Hippocampal formation (tissue), 2 donors: ENCODE measurements around the gene EXOC3L1.

Experiments
- DNase-seq, 2 donors: peaks; one replicate each; lab custom pipeline; 2025; lab: John Stamatoyannopoulos, UW

Gene EXOC3L1

GRCh38 chr16:67199011-67199807 is 9.3 kb upstream of the EXOC3L1 start, which contains the start of gene ELMO3:
Gene ELMO3, plus strand, starts transcription at chr16:67199131. Its CDS starts 196 bp downstream, at chr16:67199327.
- no peak for DNase-seq

- DNase-seq: peak; percentile 17 to 49
Measured at GRCh38 chr16:67198238-67198734, 8.3 kb upstream of the EXOC3L1 start.

DNA sequence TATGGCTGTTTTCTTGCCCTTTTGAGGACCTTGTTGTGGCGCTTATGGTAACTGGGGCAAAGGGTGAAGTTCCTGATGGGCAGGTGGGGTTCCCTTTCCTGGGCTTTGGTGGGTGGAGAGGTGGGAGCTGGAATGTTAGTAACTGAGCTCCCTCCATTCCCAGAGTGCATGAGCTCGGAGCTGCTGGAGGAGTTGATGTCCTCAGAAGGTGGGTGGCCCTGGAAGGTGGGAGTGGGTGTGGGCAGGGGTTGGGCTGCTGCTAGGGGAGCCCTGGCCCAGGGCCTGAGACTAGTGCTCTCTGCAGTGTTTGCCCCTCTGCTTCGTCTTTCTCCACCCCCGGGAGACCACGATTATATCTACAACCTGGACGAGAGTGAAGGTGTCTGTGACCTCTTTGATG is 7.8 kb upstream of the EXOC3L1 start:
- DNase-seq: no peak

- no peak for DNase-seq
Measured at GRCh38 chr16:67196881-67197280, 6.9 kb upstream of the EXOC3L1 start.

- DNase-seq: no peak
Measured at GRCh38 chr16:67195676-67196075, 5.7 kb upstream of the EXOC3L1 start.

DNA sequence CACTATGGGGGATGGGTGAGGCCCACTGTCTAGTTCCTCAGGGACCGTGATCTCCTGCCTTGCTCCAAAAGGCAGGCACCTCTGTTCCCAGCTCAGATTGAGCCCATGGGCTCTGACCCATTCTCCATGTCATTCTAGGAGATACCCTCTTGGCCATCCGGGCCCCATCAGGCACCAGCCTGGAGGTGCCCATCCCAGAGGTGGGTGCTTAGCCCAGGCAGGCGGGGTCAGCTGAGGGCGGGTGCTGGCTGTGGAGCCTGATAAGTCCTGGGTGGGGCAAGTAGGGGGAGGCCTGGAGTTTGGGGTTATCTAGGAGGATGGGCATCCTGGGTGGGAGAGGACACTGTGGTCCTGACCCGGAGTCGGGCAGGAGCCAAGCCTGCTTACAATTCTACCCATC is 4.3 kb upstream of the EXOC3L1 start:
- no peak for DNase-seq

DNA sequence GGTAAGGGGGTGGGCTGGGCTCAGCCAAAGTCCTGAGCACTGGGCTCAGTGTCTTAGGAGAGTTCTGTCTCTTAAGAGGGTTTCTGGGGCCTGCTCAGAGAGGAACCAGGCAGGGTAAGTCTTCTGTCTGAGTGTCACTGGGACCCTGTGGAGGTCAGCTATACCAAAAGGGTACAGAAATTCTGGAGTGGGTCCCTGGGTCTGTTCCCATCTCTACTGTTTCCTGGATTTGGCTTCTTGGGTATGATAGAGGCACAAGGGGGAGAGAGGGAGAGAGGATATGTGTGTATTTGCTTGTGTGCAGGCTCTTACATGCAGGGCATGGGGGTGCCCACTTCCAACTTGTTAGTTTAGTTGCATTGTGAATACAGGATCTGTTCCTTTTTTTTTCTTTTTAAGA is 3.6 kb upstream of the EXOC3L1 start:
- no peak for DNase-seq

- no peak for DNase-seq
Measured at GRCh38 chr16:67192781-67193361, 2.9 kb upstream of the EXOC3L1 start.

DNA sequence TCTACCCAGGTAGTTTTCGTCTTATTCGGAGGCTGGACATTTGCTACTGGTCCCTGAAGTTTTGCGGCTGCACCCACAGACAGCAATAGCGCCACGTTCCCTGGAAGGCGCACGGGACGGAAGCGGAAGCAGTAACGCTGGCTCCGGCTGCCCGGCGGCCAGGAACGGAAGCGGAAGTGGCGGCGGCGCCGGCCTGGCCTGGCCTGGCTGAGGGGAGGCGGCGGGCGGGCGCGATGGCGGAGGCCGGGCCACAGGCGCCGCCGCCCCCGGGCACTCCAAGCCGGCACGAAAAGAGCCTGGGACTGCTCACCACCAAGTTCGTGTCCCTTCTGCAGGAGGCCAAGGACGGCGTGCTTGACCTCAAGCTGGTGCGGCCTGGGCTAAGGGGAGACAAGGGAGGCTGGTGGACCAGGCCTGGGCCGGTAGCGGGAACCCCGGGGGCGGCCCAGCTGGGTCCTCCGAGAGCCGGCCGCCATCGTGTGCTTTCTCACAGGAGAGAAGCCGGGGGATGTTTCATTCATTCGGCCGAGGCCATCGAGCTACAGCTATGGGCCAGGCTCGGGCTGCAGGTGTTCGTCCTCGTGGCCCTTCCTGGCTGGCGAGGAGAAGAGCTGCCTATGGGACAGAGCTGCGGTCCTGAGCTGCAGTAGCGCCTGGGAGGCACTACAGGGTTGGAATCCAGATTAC is 2.2 kb upstream of the EXOC3L1 start, which contains the start of gene E2F4:
E2F4 (plus strand) TSS at position 161 of the 687 bp plus-strand sequence; CDS start at position 234, 73 bp downstream.
- peak; percentile 90 to 95 for DNase-seq

DNA sequence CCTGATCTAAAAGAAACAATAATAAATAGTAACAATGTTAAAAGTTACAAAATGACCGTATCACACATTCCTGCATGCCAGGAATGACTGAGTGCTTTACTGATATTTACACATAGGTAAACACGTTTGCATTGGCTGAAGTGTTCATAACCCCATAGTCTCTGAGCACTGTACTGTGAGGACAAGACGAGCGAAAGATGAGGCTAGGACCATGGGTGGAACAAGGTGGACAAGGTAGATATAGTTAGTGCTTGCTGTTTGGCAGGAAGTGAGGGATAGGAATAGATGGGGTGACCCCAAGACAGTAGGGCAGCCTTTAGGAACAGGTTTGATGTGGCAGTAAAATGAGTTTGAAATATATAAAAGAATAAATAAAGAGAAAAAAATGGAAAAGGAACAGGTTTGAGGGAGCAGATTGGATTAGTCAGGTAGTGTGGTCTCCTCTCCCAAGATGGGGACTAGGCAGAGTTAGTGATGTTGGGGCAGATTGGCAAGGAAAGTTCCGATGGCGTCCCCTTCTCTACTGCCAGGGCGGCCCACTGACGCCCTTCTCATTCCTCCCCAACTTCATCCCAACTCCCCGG is 1.6 kb upstream of the EXOC3L1 start:
- no peak for DNase-seq

DNA sequence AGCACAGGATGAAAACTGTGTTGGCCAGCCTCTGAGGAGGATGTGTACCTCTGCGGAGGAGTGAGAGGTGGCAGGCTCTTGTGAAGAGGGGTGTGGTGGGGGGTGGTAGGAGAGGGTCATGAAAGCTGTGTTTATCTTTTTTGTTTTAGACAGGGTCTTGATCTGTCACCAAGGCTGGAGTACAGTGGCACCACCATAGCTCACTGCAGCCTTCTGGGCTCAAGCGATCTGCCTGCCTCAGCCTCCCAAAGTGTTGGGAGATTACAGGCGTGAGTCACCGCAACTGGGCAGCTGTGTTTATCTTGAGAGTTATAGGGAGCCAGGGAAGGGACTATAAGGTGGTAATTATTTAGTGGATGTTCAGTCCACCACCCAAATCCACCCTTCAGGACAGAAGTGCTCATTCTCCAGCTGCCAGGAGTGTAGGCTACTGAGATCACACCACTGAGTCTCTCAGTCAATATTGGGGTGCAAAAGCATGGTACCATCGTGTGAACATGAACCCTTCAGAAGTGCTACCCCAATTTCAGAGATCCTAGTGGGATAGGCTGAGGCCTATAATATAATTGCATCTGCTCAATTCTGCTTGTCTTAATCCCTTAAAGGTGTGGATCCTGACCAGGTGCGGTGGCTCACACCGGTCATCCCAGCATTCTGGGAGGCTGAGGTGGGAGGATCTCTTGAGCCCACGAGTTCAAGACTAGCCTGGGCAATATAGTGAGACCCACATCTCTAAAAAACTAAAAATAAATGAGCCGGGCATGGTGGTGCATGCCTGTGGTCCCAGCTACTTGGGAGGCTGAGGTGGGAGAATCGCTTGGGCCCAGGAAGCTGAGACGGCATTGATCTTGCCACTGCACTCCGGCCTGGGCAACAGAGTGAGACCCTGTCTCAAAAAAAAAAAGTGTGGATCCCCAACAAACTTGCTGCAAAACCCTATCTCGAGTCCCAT is 788 bp upstream of the EXOC3L1 start:
- no peak for DNase-seq

DNA sequence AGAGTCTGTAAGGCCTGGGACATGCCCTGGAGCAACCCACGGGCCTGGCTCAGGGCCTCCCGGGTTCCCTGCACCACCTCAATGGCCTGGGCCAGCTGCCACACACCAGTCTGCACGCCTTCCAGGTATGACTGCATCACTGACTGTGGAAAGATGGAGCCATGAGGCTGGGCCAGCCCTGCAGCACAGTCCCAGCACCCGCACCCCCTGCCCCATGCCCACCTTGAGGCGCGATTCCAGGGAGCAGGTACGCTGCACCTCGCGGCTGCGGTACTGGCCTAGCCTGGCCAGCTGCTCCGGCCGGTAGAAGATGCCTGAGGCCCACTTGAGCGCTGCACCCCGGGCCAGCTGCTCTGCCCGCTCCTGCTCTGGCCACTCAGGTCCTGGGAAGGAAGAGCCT is 1.1 kb downstream of the EXOC3L1 start:
- DNase-seq: no peak

- no peak for DNase-seq
Measured at GRCh38 chr16:67188323-67188722, 1.6 kb downstream of the EXOC3L1 start.

GRCh38 chr16:67187175-67187890 is 2.6 kb downstream of the EXOC3L1 start:
- no peak for DNase-seq

- no peak for DNase-seq
Measured at GRCh38 chr16:67186550-67186950, 3.4 kb downstream of the EXOC3L1 start.

DNA sequence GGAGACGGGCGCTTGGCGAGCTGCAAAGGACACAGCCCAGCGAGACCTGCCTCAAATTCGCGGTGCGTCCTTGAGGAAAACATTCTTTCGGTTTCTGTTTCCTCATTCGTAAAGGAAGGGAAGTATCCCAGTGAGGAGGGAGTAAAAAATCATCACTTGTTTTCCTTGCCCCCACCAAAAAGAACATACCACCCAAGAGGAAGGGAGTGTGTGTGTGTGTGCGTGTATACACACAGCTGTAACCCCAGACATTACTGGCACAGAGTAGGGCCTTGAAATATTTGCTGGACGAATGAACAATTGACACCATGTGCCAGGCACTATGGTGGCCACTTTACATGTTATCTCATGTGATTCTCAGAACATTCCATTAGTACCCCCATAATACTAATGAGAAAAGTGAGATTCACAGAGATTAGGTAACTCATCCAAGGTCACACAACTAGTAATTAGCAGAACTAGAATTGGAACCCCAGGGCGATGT is 4.2 kb downstream of the EXOC3L1 start:
- no peak for DNase-seq

DNA sequence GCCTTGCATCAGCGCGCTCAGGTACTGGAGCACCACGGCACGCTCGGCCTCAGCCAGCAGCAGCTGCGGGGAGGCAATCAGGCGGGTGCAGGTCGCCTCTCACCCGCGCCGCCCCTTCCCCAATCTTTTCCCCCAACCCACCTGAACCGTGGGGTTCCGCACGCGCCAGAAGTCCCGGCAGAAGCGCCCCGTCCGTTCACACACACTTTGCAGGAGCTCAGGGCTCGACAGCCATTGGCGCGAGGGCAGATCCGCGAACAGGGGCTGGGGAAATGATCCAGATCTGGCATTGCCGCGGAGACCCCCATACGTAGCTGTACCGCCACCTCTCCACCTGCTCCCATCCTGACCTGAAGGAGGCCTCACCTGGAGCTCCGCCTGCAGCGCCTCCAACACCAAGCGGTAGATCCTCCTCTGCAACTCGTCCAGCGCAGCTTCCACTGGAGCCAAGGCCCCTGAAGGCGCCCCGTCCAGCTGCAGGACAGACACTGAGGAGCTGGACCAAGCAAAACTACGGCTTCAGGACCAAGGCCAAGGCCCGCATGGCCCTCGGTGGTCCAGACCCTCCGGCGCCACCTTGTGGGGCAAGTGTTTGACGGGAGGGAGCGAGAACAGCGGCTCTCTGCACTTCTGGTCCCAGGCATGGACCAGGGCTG is 4.8 kb downstream of the EXOC3L1 start:
- peak; percentile 51 to 78 for DNase-seq

DNA sequence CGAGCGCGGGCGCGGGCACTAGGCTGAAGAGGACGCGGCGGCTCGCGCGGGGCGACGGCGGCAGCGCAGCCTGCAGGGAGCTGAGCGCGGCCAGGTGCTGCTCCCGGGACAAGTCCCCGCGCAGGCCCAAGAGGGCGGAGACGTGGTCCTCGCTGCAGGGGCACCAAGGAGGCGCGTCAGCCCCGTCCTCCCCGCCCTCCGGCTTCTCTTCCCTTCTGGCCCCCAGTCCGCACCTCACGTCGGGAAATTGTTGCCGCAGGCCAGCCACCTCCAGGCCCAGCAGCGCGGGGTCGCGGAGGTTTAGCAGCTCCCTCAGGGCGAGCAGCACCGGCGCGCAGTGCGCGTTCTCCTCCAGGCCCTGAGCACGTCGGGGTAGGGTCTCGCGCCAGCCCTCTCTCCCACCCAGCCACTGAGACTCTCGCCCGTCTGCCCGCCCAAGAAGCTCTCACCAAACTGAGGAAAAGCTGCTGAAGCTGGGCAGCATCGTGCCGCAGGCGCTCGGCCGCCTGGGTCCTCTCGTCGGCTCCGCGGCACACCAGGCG is 5.4 kb downstream of the EXOC3L1 start:
- no peak for DNase-seq
